ENCODE data around the gene SIPA1L2. TPM values are rescaled to one million over a fixed set of nuclear protein-coding genes. Genes with fewer than 3 reads are reported as not detected.

SIPA1L2 gene
- total and polyA plus RNA-seq, 2 of the 4 experiments (the other 2 are of a cell fraction) = 7.1 to 13.4 TPM

DNA sequence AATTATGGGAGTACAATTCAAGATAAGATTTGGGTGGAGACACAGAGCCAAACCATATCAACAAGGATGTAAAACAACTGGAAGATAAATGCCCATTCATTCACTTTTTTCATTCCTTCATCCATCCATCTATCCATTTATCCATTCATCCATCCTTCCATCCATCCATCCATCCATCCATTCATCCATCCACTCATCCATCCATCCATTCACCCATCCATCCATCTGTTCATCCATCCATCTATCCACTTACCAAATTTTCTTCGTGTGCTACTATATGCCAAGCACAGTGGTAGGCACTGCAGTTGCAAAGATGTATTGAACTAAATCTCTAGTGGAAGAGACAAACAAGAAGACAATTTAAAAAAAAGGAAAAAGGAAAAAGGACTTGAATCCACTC, 14.3 kb upstream of the SIPA1L2 start:
- Histone ChIP-seq H3K36me3 (ENCODE audit: control insufficient read depth, insufficient read depth, low read length) (no peaks in the 10 kb centered on the region), H3K4me3 (ENCODE audit: insufficient read depth, low read depth, low read length) (no peak overlapping the region), H3K23ac (ENCODE audit: low read depth, low read length) (no peak overlapping the region), H3K4ac (ENCODE audit: low read depth, low read length) (no peak overlapping the region), H4K20me1 (ENCODE audit: insufficient read depth, low read length) (no peaks in the 10 kb centered on the region), H3K9me3 (ENCODE audit: control insufficient read depth, insufficient read depth, low read length) (no peaks in the 10 kb centered on the region), H3K18ac (ENCODE audit: low read depth, low read length) (no peak overlapping the region), H3K9ac (ENCODE audit: low read depth, low read length) (no peak overlapping the region), H2AFZ (replicated peaks; ENCODE audit: low read length, poor library complexity) (no peak overlapping the region), H2AK9ac (replicated peaks; ENCODE audit: low read depth, low read length, poor library complexity) (no peak overlapping the region), H2BK120ac (ENCODE audit: low read depth, low read length) (no peak overlapping the region), H3K27me3 (ENCODE audit: control insufficient read depth, insufficient read depth, low read length) (no peaks in the 10 kb centered on the region; the same call in 1 of the 2 replicates), H3K79me1 (ENCODE audit: low read depth in 1 of 2, low read length in 2 of 2) (no peaks in the 10 kb centered on the region), H2BK15ac (ENCODE audit: low read depth, low read length) (no peak overlapping the region), H3K56ac (ENCODE audit: extremely low read depth, insufficient read depth, low read length) (no peak overlapping the region), H3K27ac (ENCODE audit: insufficient read depth, low read length) (no peak overlapping the region), H3K9me1 (ENCODE audit: insufficient read depth, low read length) (no peaks in the 10 kb centered on the region), H2BK5ac (ENCODE audit: low read depth, low read length, poor library complexity, severe bottlenecking) (peak overlapping the region; percentile 50), H3K14ac (replicated peaks; ENCODE audit: low read depth, low read length) (no peak overlapping the region), H2AK5ac (ENCODE audit: low read depth, low read length) (no peak overlapping the region), H4K91ac (ENCODE audit: insufficient read depth, low read depth, low read length) (no peak overlapping the region), H4K5ac (ENCODE audit: low read depth, low read length) (no peak overlapping the region), H2BK20ac (ENCODE audit: low read depth, low read length) (no peak overlapping the region), H3K4me1 (ENCODE audit: control insufficient read depth, insufficient read depth, low read length) (no peaks in the 10 kb centered on the region), H3K4me2 (ENCODE audit: low read depth, low read length) (no peak overlapping the region), H4K8ac (ENCODE audit: low read depth in 2 of 2, low read length in 2 of 2) (no peak overlapping the region)
- in situ Hi-C loops (cut with MboI; ENCODE audit: low sequenced_read_pairs) (loop anchor here (25.0 kb wide), 1 partner anchor 482 kb away; no protein-coding TSS in a partner anchor), dilution Hi-C loops (cut with HindIII; ENCODE audit: low sequenced_read_pairs, unreplicated experiment) (no loop called here), intact Hi-C loops (cut with micrococcal nuclease) (no loop called here)
- CTCF ChIA-PET = no interaction called here
- no peak for DNase-seq
- WGBS, 2 experiments (ENCODE audit: extremely low coverage in 2 of 2, insufficient read length in 1 of 2) = no CpG with 5 or more reads among the region's 1 CpG
- POLR2A ChIA-PET (ENCODE audit: unreplicated experiment) = no interaction called here
- BruUV-seq (replicated peaks) = no TSS peak
- no peak for ATAC-seq (ENCODE audit: low read depth)
- TF ChIP-seq SMC3 (IDR thresholded peaks at IDR 0.05; ENCODE audit: low read depth, low read length) = no peak
- no peak for TF ChIP-seq MAFK (IDR thresholded peaks at IDR 0.05; ENCODE audit: low read depth, low read length)

Data from IMR-90 (cell line).